NCI-H460 (cell line): ENCODE data around the gene CDT1. TPM values are rescaled to one million over a fixed set of nuclear protein-coding genes. Genes with fewer than 3 reads are reported as not detected.
"Not testable (repeated sequence)": the region's sequence is repeated elsewhere in the genome, so short reads cannot be mapped to it uniquely, and the experiment has no call there.

Source experiments
- DNase-seq: peaks from one replicate; pipeline ENCODE4 v3.0.0-alpha.2; 2016; ENCODE audit warnings: low read depth; ENCODE audit errors: extremely low read depth
- total RNA-seq: library from RNA; depleted of rRNA; stranded (reverse); fragments of >200 nt; shearing (Covaris generic); gene quantifications from 2 replicates; pipeline ENCODE4 v1.2.3, GENCODE V29; 2014

Gene CDT1
- total RNA-seq, 1 experiment from 2014 or later: 12.5 TPM

DNA sequence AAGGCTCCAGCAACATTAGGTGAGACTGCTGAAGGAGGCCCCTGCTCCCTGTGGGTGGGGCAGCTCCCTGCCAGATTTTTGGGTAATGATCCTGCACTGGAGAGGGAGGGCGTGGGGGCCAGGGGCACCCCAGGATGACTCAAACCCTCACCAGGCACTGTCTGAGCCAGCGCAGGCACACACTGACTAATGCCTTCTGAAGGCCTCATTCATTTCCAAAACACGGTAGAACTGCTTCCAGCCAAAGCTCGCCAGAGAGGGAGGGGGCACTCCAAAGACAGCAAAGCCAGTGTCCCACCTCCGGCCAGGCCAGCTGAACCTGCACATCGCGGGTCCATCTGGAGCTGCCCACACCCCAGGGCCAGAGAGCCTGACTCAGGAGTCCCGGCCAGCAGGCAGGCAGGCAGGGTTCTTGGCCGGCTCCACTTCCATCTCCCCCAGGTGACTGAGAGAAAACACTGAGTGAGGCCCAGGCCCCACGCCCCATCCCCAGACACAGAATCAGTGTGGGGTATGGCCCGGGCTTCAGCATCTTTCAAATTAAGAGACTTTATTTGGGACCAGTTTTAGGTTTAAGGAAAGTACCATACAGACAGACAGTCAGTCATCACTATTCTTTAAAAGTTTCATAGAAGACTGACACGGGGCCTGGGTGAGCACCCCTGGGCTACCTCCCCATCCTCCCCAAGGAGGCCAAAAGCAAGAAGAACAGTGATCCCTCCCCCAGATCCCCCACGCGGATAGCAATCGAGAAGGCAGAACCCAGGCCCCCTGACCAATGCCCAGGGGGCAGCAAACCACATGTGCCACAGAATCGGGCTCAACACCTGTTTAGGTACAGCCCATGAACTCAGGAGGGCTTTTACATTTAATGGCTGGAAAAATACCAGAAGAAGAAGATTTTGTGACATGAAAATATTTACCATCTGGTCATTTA lies 20.9 kb upstream of the CDT1 start:
- DNase-seq: no peak

DNA sequence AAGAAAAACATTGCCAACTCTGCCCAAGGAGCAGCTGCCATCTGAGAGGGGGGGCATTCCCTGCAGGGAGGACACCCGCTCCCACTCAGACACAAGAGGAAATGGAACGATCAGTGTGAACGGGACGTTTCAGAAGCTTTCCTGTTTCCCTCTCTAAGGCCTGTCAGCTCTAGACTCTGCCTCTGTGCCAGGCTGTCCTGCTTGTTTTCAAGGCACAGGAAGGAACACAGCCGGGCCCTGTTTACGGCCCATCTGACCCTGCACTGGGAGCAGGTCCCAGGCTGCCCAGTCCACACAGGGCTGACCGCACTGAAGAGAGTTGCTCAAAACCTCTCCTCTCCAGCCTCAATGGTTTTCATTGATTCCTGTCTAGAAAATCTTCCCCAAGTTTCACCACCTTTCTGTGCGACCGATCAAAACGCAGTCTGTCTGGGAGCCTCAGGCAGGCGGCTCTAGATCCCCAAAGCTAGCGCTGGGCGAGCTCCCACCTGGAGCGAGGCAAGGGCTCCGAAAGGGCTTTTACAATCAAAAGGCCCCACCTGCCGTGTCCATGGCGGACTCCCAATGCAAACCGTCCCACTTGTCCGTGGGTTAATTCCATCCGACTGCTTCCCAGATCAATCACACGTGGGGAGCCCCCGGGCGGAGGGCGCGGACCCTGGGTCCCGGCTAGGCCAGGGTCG lies 20.1 kb upstream of the CDT1 start:
- DNase-seq: no peak

DNA sequence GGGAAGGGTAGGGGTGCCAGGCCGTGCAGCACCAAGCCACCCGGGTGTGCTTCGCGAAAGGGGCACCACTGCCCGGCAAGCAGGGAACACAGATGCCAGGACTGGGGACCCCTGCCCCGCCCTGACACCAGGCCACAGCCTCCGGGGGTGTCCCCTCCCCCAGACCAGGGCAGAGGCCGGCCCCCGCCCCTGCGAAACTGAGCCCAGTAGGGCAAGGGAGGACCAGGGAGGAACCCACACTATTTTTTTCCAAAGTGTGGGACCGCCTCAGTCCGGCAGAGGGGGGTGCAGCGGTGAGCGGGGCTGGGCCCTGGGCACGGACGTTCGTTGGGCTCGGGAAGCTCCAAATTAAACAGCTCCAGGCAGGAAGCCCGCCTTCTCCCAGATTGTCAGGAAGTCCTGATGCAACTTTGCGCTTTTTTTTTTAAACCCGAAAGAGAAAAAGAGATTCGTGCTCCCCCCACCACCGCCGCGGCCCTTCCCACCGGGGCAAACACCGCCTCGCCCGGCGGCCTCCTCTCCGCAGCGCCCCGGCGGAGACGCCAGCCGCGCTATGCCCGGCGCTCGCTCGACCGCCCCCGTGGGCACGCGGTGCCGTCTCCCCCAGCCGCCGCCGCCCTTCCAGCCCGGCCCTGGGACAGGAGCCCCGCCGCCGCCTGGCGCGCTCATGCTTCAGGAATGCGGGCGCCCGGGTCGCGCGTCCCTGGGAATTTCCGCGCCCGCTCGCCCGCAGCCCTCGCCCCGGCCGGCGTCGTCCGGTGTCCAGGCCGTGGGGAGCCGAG lies 19.3 kb upstream of the CDT1 start:
- DNase-seq: no peak

DNA sequence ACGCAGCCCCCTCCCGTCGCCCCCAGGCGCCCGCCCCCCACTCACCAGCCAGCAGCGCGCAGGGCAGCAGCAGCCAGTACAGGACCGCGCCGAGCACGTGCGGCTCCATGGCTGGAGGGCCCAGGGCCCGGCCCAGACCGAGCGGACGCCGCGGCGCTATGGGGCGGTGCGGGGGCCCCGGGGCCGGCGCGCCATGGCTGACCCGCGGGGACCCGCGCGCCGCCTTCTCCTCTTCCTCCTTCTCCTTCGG lies 18.8 kb upstream of the CDT1 start:
- DNase-seq: no peak

DNA sequence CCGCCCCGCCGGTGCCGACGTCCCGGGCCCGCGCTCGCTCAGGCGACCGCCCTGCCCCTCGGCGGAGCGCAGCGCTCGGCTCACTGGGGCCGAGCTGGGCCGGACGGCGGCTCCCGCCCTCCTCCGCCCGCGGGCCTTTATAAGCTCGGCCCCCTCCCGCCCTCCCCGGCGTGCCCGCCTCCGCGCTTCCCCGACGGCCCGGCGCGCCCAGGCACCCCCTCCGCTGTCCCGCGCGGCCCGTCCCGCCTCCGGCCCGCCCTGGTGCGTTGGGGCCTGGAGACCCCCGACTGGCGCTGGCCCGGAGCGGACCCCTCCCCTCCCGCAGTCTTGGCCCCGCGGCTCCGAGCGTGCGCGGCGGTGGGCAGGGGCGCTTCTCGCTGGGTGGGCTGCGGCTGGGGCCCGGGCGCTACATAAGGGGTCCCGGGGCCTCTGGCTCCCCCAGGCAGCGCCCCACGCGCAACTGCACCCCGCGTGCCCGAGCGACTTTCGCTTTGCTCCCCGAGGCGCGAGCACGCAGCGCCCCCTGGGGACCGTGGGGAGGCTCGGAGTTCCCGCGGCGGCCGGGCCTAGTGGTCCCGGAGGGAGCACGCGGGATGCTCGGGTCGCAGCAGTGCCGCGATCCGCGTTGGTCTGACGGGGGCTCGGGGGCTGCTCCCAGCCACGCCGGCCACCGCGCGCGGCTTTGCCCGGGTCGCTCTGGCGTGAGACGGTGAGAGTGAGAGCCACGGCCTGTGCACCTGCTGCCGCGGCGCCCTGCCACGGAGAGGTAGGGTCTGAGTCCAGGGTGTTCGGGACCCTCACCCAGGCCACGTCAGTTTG lies 18.3 kb upstream of the CDT1 start, which contains the start of gene PIEZO1:
Gene PIEZO1 (minus strand): TSS at position 115 of the 819 bp plus-strand sequence. CDS start 256 bp downstream, outside the sequence.
- DNase-seq: peak; percentile 41

DNA sequence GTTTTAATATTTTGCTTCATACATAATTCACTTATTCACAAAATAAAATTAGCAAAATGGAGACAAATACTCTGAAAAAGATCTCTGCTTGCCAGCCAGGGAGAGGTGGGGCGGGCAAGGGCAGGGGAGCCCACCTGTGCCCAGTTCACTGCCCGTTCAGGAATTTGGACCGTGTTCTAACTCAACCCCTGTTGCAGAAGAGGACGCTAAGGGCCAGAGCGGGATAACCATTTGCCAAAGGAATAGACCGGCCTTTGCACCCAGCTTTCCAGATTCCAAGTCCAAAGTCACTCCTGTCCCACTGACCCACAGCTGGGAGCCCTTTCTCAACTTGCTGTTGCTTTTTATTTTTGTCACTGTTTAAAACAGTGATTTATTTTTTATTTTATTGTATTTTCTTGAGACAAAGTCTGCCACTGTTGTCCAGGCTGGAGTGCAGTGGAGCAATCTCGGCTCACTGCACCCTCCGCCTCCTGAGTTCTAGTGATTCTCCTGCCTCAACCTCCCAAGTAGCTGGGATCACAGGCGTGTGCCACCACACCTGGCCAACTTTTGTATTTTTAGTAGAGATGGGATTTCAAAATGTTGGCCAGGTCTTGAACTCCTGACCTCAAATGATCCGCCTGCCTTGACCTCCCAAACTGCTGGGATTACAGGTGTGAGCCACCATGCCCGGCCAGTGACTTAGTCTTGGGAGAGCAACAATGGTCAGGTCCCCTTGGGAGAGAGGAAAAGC lies 15.8 kb upstream of the CDT1 start:
- no peak for DNase-seq

DNA sequence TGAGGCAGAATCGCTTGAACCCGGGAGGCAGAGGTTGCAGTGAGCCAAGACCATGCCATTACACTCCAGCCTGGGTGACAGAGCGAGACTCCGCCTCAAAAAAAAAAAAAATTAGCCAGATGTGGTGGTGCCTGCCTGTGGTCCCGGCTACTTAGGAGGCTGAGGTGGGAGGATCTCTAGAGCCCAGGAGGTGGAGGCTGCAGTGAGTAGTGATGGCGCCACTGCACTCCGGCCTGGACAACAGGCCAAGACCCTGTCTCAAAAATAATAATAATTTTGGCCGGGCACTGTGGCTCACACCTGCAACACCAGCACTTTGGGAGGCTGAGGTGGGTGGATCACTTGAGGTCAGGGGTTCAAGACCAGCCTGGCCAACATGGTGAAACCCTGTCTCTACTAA lies 14.8 kb upstream of the CDT1 start:
- DNase-seq: not testable (repeated sequence)

DNA sequence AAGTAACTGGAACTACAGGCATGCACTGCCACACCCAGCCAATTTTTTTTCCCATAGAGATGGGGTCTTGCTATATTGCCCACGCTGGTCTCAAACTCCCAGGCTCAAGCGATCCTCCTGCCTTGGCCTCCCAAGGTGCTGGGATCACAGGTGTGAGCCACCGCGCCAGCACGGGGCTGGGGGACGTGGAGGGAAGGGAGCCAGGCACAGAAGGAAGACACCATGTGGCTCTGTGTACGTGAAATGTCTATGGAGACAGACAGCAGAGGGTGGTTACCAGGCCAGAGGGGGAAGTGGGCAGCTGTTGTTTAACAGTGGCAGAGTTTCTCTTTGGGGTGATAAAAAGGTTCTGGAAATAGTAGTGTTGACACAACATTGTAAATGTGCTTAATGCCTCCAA lies 14.0 kb upstream of the CDT1 start:
- no peak for DNase-seq

DNA sequence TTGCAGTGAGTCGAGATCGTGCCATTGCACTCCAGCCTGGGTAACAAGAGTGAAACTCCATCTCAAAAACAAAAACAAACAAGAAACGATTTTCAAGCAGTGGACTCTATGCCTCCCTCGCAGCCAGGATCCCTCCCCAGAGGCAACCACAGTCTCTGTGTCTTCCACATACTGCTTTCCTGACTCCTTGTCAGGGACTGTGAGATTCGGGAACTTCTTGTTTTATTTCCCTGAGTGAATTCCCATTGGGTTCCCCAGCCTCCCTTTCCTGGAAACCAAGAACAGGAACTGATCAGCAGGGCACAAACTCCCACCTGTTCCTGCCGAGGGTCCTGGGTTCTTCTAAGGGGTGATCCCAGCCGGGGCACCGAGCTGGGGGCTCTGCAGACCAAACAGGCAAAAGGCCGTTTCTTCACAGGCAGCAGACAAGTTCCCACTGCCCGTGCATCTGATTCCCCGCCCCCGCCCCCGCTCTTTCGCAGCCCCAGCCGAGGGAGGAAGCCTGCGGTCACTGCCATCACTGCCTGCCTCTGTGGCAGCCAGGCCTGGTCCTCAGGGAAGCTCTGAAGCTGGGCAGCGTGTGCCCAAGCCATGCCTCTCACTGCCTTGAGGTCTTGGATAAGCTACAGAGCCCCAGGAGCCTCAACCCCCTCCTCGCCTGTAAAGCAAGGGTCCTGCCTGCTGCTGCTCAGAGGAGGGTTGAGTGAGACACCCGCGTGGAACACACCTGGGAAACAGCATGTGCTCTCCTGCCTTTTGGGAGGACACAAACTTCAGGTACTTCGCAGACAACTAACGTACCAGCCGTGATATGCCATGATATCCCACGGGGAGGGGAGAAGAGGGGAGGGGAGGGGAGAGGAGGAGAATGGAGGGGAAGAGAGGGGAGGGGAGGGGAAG lies 13.0 kb upstream of the CDT1 start:
- DNase-seq: no peak

DNA sequence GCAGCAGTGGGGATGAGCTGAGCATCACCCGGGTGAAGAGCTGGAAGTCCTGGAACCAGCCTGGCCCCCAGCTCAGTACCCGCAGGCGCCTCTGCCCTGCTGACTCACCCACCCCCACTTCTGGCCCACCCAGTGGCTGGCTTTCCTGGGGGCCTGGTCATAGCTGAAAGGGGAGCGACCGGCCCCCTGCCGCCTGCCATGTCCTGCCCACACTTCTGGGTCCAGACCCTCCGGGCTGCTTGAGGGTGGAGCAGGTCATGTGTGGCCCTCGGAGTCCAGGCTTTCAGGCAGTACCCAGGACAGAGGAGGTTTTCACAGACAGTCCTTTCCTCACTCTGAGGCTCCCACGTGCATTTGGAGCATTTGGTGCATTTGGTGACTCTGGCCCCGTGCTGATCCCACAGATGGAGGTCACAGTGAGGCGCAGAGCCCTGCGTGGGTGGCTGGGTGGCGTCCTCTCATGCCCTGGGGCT lies 11.5 kb upstream of the CDT1 start:
- no peak for DNase-seq

DNA sequence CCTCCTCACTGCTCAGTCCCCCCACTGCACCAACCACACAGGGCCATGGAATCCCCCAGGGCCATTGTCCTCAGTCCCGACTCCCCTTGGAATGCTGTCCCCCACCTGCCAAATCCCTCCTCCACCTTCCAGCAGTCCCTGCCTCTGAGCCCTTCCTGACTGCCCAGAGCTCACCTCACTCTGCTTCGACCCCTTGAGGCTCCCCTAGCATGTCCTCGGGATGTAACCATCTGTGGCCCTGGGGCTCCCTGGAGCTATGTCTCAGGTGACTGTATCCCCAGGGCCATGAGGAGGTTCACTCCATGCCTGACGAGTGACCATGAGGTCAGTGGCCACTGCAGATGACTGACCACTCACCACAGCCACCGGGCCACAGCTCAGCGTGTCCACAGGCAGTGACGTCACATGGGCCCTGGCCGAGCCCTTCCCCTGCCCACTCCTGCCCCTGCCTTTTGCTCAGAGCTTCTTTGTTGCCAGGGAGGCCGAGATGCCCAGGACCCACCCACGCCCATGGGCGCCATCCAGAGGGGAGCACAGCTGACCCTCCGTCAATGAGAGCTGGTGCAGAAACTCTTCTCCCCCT lies 10.8 kb upstream of the CDT1 start:
- DNase-seq: no peak

DNA sequence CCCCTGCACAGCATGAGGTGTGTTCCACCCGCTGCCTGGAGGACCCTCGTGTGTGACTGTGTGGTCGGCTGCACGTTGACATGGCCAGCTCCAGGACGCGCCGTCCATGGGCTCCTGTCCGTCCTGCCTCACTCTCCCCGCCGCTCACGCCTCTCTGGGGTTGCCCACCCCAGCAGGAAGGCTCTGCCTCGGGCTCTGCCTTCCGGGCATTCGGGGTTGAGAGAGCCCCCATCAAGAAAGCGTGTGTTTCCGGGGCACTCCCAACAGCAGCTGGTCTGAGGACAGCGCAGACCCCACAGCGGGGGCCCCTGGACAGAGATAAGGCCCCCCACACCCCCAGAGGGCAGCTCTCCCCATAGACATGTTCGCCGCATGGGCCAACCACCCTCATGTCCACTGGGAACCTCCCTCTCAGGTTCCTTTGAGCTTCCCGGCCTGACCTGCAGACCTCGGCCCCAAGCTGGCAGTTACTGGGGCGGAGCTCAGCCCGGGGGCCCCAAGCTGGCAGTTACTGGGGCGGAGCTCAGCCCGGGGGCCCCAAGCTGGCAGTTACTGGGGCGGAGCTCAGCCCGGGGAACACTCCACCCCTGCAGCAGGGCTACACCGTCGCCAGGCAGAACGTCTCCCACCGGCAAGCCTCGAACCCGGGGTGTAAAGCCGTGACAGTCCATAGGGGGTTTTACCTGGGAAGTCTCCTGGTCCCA lies 10.2 kb upstream of the CDT1 start:
- no peak for DNase-seq

DNA sequence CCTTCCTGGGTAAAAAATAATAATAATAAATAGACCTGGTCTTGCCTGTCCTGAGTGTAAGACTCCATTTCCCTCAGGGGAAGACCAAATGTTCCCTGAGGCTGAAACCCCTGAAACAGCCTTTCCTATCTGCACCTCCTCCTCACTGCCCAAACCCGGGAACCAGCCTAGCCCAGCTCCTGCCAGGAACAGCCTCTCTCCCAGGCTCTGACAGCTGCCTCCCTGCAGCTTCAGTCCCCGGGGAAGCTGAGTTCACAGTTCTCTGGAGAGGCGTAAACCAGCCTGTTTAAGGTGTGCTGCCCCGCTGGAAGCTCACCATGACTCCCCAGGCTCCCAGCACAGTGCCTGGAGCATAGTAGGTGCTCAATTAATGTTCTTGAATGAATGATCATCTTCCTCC lies 7.3 kb upstream of the CDT1 start:
- no peak for DNase-seq

DNA sequence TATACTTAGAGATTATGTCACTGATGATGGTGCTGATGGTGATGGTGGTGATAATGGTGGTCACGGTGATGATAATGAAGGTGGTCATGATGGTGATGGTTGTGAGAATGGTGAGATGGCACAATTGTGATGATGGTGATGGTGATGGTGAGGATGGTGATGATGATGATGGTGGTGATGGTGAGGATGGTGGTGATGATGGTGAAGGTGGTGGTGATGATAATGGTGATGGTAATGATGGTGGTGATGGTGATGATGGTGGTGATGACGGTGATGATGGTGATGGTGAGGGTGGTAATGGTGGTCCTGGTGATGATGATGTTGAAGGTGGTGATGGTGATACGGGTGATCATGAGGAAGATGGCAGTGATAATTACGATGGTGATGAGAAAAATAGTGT lies 5.5 kb upstream of the CDT1 start:
- no peak for DNase-seq

DNA sequence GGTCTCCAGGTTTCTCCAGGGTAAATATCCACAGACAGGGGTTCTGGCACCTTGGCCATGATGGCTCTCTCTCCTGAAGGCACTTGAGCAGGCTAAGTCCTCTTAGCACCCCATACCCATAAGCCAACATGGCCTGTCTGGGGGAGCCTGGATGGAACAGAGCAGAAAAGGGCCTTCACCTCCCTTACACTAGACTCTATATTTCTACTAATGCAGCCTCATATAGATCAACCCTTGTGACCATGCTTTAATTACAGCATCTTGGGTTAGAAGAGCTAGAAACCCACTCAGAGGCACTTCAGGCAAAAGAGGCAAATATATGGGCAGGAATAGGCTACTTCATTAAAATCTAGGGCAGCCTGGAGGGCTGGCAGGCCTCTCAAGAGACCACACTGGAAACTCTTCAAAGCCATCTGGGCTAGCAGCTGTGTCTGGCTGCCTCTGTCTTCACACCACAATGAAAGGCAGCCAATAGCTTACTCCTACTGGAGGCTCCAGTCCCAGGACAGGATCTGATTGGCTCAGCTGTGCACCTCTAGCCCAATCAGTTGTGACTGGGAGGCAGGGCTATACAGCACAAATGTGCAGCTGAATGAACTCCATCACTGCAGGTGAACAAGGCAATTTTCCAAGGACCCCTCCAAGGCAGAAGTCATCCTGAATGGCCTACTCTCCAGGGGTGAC lies 4.7 kb upstream of the CDT1 start:
- no peak for DNase-seq

DNA sequence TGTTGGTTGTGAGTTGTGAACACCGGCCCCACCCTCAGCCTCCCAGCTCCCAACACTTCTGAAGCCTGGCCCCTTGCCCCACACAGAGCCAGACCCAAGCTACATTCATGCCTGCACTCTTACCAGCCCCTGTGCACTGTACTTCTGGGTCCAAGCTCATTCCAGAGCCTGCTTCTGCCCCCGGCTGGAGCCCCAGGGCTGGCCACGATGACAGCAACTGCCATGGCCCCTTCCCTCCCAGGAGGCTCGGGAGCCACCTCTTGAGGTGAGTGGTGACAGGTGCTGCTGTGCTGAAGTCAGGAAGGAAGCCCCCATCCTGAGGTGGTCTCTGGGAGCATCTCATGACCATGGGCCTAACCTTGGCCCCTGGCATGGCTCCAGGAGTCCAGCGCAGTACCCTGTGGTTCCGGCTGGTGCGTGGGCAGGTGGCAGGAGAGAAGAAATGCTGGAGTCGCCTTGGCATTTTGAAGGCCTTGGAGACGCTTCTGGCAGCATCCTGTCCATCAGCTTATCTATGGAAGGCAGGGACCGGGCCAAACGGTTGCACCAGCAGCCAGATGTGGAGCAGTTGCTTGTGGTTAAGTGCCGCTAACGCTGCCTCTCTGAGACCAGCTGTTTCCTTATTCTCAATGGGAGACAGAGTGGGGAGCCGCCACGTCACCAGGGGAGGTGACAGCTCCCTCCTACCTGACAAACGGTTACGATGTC lies 3.9 kb upstream of the CDT1 start:
- DNase-seq: no peak

DNA sequence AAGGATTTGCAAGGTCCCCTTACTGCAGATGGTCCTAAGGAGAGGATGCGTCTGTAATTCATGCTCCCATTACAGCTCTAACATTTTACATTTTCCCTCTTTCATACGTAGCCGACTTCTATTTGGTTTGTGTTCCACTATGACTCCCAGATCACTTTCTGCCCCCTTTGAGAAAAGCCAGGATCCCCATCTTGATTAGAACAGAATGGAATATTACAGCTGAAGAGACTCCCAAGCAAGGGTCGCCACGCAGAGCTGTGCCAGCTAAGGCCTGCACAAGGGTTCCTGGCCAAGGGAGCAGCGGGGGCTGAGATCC lies 3.4 kb upstream of the CDT1 start:
- no peak for DNase-seq
